ENCODE measurements around the gene HCCS. TPM values are rescaled to one million over a fixed set of nuclear protein-coding genes. Genes with fewer than 3 reads are reported as not detected.

HCCS gene
- total RNA-seq, 1 experiment from 2014 or later: 32.7 TPM

DNA sequence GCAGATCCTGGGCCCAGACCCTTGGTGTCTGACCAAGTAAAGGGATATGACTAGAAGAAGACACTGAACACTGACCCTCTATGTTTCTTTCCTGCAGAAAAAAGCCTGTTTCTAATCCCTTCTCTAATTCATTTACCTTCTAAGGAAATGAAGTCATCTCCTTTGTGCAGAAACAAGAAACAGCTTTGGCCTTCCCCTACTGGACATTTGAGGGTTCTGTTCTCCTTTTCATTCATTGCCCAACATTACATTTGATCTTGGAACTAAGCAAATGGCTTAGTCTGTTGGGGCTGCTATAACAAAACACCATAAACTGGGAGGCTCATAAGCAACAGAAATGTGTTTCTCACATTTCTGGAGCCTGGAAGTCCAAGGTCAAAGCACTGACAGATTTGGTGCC lies 20.0 kb downstream of the HCCS start:
- no peak for ATAC-seq

DNA sequence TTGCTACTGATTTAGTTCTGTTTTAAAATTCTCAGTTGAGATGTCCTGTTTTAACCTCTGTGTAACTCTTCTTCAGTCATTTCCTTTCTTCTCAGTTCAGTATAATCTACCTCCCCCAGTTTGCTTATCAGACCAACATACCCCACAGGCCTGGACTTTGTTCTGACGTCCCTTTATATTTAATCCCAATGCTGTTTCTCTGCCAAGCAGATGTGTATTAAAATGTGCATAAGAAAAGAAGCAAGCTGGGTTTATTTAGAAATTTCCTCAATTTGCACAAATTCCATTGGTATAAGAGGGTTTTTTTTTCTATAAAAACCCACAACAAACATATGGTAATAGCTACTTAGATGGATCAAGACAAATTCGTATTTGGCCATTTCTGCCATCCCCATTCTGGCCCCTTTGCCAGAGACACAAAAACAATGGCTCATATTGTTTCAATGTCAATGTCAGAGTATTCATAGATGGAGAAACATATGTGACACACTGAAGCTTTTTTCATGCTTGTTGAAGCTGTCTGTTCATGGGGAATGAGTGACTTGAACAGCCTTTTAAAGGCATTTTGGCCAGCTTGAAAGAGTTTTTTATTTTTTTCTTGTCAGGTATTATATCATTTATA lies 24.5 kb downstream of the HCCS start:
- intact Hi-C loops (cut with micrococcal nuclease; ENCODE audit: unreplicated experiment): loop anchor here (2.0 kb wide), 1 partner anchor 947 kb away; no protein-coding TSS in a partner anchor
- in situ Hi-C loops (cut with HindIII; ENCODE audit: low pct_unique_long_range_greater_than_20kb, low sequenced_read_pairs): no loop called here
- H3K4me3 ChIP-seq (ENCODE audit: low read depth in 2 of 2, low read length in 2 of 2): no peak overlapping the region
- H3K27me3 ChIP-seq (ENCODE audit: control insufficient read depth, insufficient read depth, low read length): no peaks in the 10 kb centered on the region
- CTCF ChIA-PET: no interaction called here
- POLR2A ChIA-PET: no interaction called here
- ATAC-seq (no peak), DNase-seq (ENCODE audit: low read depth, low spot score) (no peak)
- no peak overlapping the region for H3K27ac ChIP-seq (ENCODE audit: low read length)
- BruUV-seq (replicated peaks): no TSS peak
- no peaks in the 10 kb centered on the region for H3K36me3 ChIP-seq (ENCODE audit: control insufficient read depth, insufficient read depth, low read length)
- H3K9me3 ChIP-seq (ENCODE audit: control insufficient read depth, insufficient read depth, low read depth, low read length): no peaks in the 10 kb centered on the region
- H3K4me1 ChIP-seq (ENCODE audit: control insufficient read depth, insufficient read depth, low read length): no peaks in the 10 kb centered on the region
- TF ChIP-seq SIN3A (IDR thresholded peaks at IDR 0.05; ENCODE audit: borderline replicate concordance, insufficient read depth, low read depth, low read length) (no peak), TCF7L2 (IDR thresholded peaks at IDR 0.05; ENCODE audit: low read depth, low read length) (no peak), POLR2AphosphoS5 (IDR thresholded peaks at IDR 0.05; ENCODE audit: low read depth, low read length) (no peak)
- TF ChIP-seq, protein P1, sequence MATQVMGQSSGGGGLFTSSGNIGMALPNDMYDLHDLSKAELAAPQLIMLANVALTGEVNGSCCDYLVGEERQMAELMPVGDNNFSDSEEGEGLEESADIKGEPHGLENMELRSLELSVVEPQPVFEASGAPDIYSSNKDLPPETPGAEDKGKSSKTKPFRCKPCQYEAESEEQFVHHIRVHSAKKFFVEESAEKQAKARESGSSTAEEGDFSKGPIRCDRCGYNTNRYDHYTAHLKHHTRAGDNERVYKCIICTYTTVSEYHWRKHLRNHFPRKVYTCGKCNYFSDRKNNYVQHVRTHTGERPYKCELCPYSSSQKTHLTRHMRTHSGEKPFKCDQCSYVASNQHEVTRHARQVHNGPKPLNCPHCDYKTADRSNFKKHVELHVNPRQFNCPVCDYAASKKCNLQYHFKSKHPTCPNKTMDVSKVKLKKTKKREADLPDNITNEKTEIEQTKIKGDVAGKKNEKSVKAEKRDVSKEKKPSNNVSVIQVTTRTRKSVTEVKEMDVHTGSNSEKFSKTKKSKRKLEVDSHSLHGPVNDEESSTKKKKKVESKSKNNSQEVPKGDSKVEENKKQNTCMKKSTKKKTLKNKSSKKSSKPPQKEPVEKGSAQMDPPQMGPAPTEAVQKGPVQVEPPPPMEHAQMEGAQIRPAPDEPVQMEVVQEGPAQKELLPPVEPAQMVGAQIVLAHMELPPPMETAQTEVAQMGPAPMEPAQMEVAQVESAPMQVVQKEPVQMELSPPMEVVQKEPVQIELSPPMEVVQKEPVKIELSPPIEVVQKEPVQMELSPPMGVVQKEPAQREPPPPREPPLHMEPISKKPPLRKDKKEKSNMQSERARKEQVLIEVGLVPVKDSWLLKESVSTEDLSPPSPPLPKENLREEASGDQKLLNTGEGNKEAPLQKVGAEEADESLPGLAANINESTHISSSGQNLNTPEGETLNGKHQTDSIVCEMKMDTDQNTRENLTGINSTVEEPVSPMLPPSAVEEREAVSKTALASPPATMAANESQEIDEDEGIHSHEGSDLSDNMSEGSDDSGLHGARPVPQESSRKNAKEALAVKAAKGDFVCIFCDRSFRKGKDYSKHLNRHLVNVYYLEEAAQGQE (IDR thresholded peaks at IDR 0.05; ENCODE audit: insufficient read depth in 1 of 2, low read depth in 2 of 2, low read length in 1 of 2): no peak
- TF ChIP-seq, protein P2, sequence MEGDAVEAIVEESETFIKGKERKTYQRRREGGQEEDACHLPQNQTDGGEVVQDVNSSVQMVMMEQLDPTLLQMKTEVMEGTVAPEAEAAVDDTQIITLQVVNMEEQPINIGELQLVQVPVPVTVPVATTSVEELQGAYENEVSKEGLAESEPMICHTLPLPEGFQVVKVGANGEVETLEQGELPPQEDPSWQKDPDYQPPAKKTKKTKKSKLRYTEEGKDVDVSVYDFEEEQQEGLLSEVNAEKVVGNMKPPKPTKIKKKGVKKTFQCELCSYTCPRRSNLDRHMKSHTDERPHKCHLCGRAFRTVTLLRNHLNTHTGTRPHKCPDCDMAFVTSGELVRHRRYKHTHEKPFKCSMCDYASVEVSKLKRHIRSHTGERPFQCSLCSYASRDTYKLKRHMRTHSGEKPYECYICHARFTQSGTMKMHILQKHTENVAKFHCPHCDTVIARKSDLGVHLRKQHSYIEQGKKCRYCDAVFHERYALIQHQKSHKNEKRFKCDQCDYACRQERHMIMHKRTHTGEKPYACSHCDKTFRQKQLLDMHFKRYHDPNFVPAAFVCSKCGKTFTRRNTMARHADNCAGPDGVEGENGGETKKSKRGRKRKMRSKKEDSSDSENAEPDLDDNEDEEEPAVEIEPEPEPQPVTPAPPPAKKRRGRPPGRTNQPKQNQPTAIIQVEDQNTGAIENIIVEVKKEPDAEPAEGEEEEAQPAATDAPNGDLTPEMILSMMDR (IDR thresholded peaks at IDR 0.05): no peak

More for the DNA sequence above, 20.0 kb downstream of the HCCS start:
- Histone ChIP-seq H3K27ac (ENCODE audit: low read length) (no peak overlapping the region), H3K9me3 (ENCODE audit: control insufficient read depth, insufficient read depth, low read depth, low read length) (no peaks in the 10 kb centered on the region), H3K4me3 (ENCODE audit: low read depth in 2 of 2, low read length in 2 of 2) (no peak overlapping the region), H3K27me3 (ENCODE audit: control insufficient read depth, insufficient read depth, low read length) (no peaks in the 10 kb centered on the region), H3K36me3 (ENCODE audit: control insufficient read depth, insufficient read depth, low read length) (no peaks in the 10 kb centered on the region), H3K4me1 (ENCODE audit: control insufficient read depth, insufficient read depth, low read length) (no peaks in the 10 kb centered on the region)
- ChIA-PET POLR2A (no interaction called here), CTCF (no interaction called here)
- TF ChIP-seq, protein P2 (IDR thresholded peaks at IDR 0.05): no peak
- TF ChIP-seq TCF7L2 (IDR thresholded peaks at IDR 0.05; ENCODE audit: low read depth, low read length): no peak
- TF ChIP-seq, protein P1 (IDR thresholded peaks at IDR 0.05; ENCODE audit: insufficient read depth in 1 of 2, low read depth in 2 of 2, low read length in 1 of 2): no peak
- no peak for TF ChIP-seq SIN3A (IDR thresholded peaks at IDR 0.05; ENCODE audit: borderline replicate concordance, insufficient read depth, low read depth, low read length)
- TF ChIP-seq POLR2AphosphoS5 (IDR thresholded peaks at IDR 0.05; ENCODE audit: low read depth, low read length): no peak
- DNase-seq (ENCODE audit: low read depth, low spot score): no peak
- in situ Hi-C loops (cut with HindIII; ENCODE audit: low pct_unique_long_range_greater_than_20kb, low sequenced_read_pairs): no loop called here
- intact Hi-C loops (cut with micrococcal nuclease; ENCODE audit: unreplicated experiment): no loop called here
- no TSS peak for BruUV-seq (replicated peaks)

Measured in Panc1 (cell line).